ENCODE results near the gene ABCA13. TPM values are rescaled to one million over a fixed set of nuclear protein-coding genes. Genes with fewer than 3 reads are reported as not detected.

The ABCA13 gene
- polyA plus RNA-seq, 3 donors = 0.10 to 0.41 (median 0.37) TPM

DNA sequence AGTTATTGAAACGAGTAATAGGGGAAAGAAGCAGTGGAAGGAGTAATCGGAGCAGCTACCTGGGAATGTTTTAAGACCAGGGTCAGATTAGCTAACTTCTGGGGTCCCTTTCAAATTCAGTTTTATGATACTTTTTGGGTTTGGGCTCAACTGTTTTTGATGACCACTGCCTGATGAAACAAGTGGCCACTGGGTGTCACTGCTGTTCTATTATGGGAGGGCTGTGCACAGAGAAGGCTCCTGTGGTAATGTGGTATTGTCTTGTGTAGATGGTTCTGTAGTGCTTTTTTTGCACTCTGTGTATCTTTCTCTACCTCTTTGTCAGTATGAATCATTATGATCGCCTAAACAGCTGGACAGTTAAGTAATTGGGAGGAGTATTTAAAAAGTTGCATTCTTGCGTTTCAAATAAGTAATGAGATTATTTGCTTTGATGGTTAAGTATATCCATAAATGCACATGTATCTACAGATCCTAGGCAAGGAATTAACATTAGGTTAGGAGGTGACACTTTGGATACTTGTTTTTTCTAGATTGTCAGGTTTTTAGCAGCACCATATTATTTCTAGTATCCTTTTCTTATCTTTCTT, 128.4 kb downstream of the ABCA13 start:
- no peak overlapping the region for H3K27ac Mint-ChIP-seq
- TF ChIP-seq, protein P1, sequence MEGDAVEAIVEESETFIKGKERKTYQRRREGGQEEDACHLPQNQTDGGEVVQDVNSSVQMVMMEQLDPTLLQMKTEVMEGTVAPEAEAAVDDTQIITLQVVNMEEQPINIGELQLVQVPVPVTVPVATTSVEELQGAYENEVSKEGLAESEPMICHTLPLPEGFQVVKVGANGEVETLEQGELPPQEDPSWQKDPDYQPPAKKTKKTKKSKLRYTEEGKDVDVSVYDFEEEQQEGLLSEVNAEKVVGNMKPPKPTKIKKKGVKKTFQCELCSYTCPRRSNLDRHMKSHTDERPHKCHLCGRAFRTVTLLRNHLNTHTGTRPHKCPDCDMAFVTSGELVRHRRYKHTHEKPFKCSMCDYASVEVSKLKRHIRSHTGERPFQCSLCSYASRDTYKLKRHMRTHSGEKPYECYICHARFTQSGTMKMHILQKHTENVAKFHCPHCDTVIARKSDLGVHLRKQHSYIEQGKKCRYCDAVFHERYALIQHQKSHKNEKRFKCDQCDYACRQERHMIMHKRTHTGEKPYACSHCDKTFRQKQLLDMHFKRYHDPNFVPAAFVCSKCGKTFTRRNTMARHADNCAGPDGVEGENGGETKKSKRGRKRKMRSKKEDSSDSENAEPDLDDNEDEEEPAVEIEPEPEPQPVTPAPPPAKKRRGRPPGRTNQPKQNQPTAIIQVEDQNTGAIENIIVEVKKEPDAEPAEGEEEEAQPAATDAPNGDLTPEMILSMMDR (IDR thresholded peaks at IDR 0.05) = peak; percentile 90
- H3K4me3 Mint-ChIP-seq = no peak overlapping the region
- Histone ChIP-seq H3K27ac (ENCODE audit: low read depth in 1 of 2, low read length in 2 of 2) (no peak overlapping the region), H3K9ac (ENCODE audit: insufficient read depth, low read length, poor library complexity, severe bottlenecking) (no peak overlapping the region), H3K36me3 (replicated peaks in 1 of 2; ENCODE audit: control insufficient read depth in 1 of 2, insufficient read depth in 2 of 2, low read length in 2 of 2) (no peaks in the 10 kb centered on the region), H3K4me2 (replicated peaks; ENCODE audit: extremely low read depth, low read length, poor library complexity, severe bottlenecking) (no peak overlapping the region), H4K20me1 (ENCODE audit: insufficient read depth, low read length) (no peaks in the 10 kb centered on the region), H3K27me3 (ENCODE audit: control insufficient read depth in 2 of 2, insufficient read depth in 2 of 2, low read length in 2 of 2) (no peaks in the 10 kb centered on the region), H3K4me3 (replicated peaks in 1 of 3; ENCODE audit: low read depth in 2 of 3, low read length in 3 of 3) (no peak overlapping the region), H2AFZ (ENCODE audit: insufficient read depth, low read depth, low read length, poor library complexity, severe bottlenecking) (no peak overlapping the region), H3K9me3 (replicated peaks in 1 of 2; ENCODE audit: control insufficient read depth in 1 of 2, insufficient read depth in 1 of 2, low read length in 2 of 2) (no peaks in the 10 kb centered on the region), H3K79me2 (ENCODE audit: insufficient read depth, low read length) (no peaks in the 10 kb centered on the region), H3K4me1 (ENCODE audit: control insufficient read depth in 1 of 2, insufficient read depth in 2 of 2, low read length in 2 of 2) (no peaks in the 10 kb centered on the region)
- WGBS (ENCODE audit: insufficient coverage) = 88% methylated on average over 2 of the region's 4 CpGs
- intact Hi-C loops (cut with micrococcal nuclease) = no loop called here
- no peaks in the 10 kb centered on the region for H3K27me3 Mint-ChIP-seq (ENCODE audit: low read depth in 3 of 3)
- peaks cover 0 to 4% (median 0%) of the 10 kb centered on the region in 7 donors for H3K9me3 Mint-ChIP-seq
- peak; percentile 35 to 60 (median 59) for DNase-seq
- peaks cover 1% of the 10 kb centered on the region for H3K4me1 Mint-ChIP-seq
- H3K36me3 Mint-ChIP-seq = peaks cover 0 to 3% of the 10 kb centered on the region in 2 donors

DNA sequence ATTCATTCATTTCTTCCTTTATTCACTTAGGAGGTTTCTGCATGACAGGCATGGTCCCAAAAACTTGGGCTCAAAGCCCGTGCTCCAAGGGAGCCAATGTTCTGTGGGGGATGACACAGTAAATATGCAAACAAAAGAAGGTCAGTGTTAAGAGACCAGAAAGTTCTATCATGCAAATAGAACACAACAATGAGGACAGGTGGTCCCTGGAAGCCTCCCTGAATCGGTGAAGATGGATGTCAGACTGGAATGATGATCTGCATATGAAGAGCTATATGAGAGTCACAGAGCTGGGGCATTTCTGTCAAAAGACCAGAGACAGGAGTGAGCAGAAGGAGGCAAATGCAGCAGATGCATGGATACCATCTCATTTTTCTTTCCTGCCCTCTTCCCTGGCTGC, 129.0 kb downstream of the ABCA13 start:
- H3K4me3 Mint-ChIP-seq = no peak overlapping the region
- no peaks in the 10 kb centered on the region for H3K36me3 ChIP-seq (replicated peaks in 1 of 2; ENCODE audit: control insufficient read depth in 1 of 2, insufficient read depth in 2 of 2, low read length in 2 of 2)
- DNase-seq = no peak
- intact Hi-C loops (cut with micrococcal nuclease) = no loop called here
- peaks cover 0 to 3% of the 10 kb centered on the region in 2 donors for H3K36me3 Mint-ChIP-seq
- TF ChIP-seq, protein P1 (IDR thresholded peaks at IDR 0.05) = no peak
- no CpG with 5 or more reads among the region's 2 CpGs for WGBS (ENCODE audit: insufficient coverage)
- H3K27ac Mint-ChIP-seq = no peak overlapping the region
- H3K9me3 ChIP-seq (replicated peaks in 1 of 2; ENCODE audit: control insufficient read depth in 1 of 2, insufficient read depth in 1 of 2, low read length in 2 of 2) = no peaks in the 10 kb centered on the region
- H3K4me3 ChIP-seq (replicated peaks in 1 of 3; ENCODE audit: low read depth in 2 of 3, low read length in 3 of 3) = no peak overlapping the region
- H3K9me3 Mint-ChIP-seq = peaks cover 0 to 4% (median 0%) of the 10 kb centered on the region in 7 donors
- H4K20me1 ChIP-seq (ENCODE audit: insufficient read depth, low read length) = no peaks in the 10 kb centered on the region
- H3K27ac ChIP-seq (ENCODE audit: low read depth in 1 of 2, low read length in 2 of 2) = no peak overlapping the region
- no peaks in the 10 kb centered on the region for H3K4me1 ChIP-seq (ENCODE audit: control insufficient read depth in 1 of 2, insufficient read depth in 2 of 2, low read length in 2 of 2)
- peaks cover 1% of the 10 kb centered on the region for H3K4me1 Mint-ChIP-seq
- H3K9ac ChIP-seq (ENCODE audit: insufficient read depth, low read length, poor library complexity, severe bottlenecking) = no peak overlapping the region
- no peak overlapping the region for H2AFZ ChIP-seq (ENCODE audit: insufficient read depth, low read depth, low read length, poor library complexity, severe bottlenecking)
- no peak overlapping the region for H3K4me2 ChIP-seq (replicated peaks; ENCODE audit: extremely low read depth, low read length, poor library complexity, severe bottlenecking)
- no peaks in the 10 kb centered on the region for H3K79me2 ChIP-seq (ENCODE audit: insufficient read depth, low read length)
- H3K27me3 ChIP-seq (ENCODE audit: control insufficient read depth in 2 of 2, insufficient read depth in 2 of 2, low read length in 2 of 2) = no peaks in the 10 kb centered on the region
- H3K27me3 Mint-ChIP-seq (ENCODE audit: low read depth in 3 of 3) = no peaks in the 10 kb centered on the region
